Neural cell (in vitro differentiated cells): ENCODE measurements around the gene RAB4B.

Source experiments
- EP300 ChIP-seq: fragments of 450-650 bp; conservative IDR thresholded peaks from 2 replicates; pipeline ENCODE4 v1.6.1; 2014; ENCODE audit warnings: antibody characterized with exemption, mild to moderate bottlenecking, moderate library complexity; ENCODE audit not compliant: poor library complexity, severe bottlenecking
- EZH2 ChIP-seq: fragments of 200-600, 300-800 bp; shearing (Covaris generic), sonication (generic); IDR thresholded peaks from 2 replicates; pipeline ENCODE4 v1.6.1; 2014; ENCODE audit warnings: antibody characterized with exemption, low read length, borderline replicate concordance, mild to moderate bottlenecking; ENCODE audit not compliant: insufficient read depth, poor library complexity, severe bottlenecking
- MXI1 ChIP-seq: fragments of 450-650 bp; conservative IDR thresholded peaks from 2 replicates; pipeline ENCODE4 v1.6.1; 2014; ENCODE audit warnings: antibody characterized with exemption, mild to moderate bottlenecking; ENCODE audit not compliant: poor library complexity, severe bottlenecking
- POLR2AphosphoS5 ChIP-seq: IDR thresholded peaks from 2 replicates; pipeline ENCODE4 v1.6.1; 2012
- RAD21 ChIP-seq: fragments of 450-650 bp; conservative IDR thresholded peaks from 2 replicates; pipeline ENCODE4 v1.6.1; 2014; ENCODE audit warnings: antibody characterized with exemption, mild to moderate bottlenecking, moderate library complexity
- TAF1 ChIP-seq: IDR thresholded peaks from 2 replicates; pipeline ENCODE4 v1.6.1; 2012; ENCODE audit warnings: low read depth
- TF ChIP-seq, protein P1 (sequence below): fragments of 450-650 bp; IDR thresholded peaks from 2 replicates; pipeline ENCODE4 v1.5.1; 2014; ENCODE audit warnings: antibody characterized with exemption, mild to moderate bottlenecking, moderate library complexity; ENCODE audit not compliant: poor library complexity, severe bottlenecking
- TF ChIP-seq, protein P2 (sequence below): IDR thresholded peaks from 2 replicates; pipeline ENCODE4 v1.6.1; 2012; ENCODE audit warnings: borderline replicate concordance

DNA sequence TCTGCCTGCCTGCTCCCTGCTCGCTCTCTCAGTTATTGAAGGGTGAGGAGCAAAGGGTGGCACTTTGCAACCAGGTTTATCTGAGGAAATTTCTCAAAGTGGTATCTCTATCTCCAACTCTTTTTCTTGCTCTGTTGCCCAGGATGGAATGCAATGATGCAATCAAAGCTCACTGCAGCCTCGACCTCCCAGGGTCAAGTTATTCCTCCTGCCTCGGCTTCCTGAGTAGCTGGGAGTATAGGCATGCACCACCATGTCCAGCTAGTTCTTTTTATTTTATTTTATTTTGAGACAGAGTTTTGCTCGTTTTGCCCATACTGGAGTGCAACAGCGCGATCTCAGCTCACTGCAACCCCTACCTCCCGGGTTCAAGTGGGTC, 32.7 kb upstream of the RAB4B start:
- TF ChIP-seq RAD21 = no peak
- TF ChIP-seq, protein P1, sequence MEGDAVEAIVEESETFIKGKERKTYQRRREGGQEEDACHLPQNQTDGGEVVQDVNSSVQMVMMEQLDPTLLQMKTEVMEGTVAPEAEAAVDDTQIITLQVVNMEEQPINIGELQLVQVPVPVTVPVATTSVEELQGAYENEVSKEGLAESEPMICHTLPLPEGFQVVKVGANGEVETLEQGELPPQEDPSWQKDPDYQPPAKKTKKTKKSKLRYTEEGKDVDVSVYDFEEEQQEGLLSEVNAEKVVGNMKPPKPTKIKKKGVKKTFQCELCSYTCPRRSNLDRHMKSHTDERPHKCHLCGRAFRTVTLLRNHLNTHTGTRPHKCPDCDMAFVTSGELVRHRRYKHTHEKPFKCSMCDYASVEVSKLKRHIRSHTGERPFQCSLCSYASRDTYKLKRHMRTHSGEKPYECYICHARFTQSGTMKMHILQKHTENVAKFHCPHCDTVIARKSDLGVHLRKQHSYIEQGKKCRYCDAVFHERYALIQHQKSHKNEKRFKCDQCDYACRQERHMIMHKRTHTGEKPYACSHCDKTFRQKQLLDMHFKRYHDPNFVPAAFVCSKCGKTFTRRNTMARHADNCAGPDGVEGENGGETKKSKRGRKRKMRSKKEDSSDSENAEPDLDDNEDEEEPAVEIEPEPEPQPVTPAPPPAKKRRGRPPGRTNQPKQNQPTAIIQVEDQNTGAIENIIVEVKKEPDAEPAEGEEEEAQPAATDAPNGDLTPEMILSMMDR = no peak
- no peak for TF ChIP-seq TAF1
- no peak for TF ChIP-seq EZH2
- TF ChIP-seq MXI1 = no peak
- no peak for TF ChIP-seq POLR2AphosphoS5
- no peak for TF ChIP-seq EP300
- TF ChIP-seq, protein P2, sequence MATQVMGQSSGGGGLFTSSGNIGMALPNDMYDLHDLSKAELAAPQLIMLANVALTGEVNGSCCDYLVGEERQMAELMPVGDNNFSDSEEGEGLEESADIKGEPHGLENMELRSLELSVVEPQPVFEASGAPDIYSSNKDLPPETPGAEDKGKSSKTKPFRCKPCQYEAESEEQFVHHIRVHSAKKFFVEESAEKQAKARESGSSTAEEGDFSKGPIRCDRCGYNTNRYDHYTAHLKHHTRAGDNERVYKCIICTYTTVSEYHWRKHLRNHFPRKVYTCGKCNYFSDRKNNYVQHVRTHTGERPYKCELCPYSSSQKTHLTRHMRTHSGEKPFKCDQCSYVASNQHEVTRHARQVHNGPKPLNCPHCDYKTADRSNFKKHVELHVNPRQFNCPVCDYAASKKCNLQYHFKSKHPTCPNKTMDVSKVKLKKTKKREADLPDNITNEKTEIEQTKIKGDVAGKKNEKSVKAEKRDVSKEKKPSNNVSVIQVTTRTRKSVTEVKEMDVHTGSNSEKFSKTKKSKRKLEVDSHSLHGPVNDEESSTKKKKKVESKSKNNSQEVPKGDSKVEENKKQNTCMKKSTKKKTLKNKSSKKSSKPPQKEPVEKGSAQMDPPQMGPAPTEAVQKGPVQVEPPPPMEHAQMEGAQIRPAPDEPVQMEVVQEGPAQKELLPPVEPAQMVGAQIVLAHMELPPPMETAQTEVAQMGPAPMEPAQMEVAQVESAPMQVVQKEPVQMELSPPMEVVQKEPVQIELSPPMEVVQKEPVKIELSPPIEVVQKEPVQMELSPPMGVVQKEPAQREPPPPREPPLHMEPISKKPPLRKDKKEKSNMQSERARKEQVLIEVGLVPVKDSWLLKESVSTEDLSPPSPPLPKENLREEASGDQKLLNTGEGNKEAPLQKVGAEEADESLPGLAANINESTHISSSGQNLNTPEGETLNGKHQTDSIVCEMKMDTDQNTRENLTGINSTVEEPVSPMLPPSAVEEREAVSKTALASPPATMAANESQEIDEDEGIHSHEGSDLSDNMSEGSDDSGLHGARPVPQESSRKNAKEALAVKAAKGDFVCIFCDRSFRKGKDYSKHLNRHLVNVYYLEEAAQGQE = no peak
